Measurements from ENCODE around the gene SCN9A. TPM values are rescaled to one million over a fixed set of nuclear protein-coding genes. Genes with fewer than 3 reads are reported as not detected.

The SCN9A gene
- total RNA-seq, 4 donors from 2014 or later = 0.51 to 3.5 (median 1.3) TPM

DNA sequence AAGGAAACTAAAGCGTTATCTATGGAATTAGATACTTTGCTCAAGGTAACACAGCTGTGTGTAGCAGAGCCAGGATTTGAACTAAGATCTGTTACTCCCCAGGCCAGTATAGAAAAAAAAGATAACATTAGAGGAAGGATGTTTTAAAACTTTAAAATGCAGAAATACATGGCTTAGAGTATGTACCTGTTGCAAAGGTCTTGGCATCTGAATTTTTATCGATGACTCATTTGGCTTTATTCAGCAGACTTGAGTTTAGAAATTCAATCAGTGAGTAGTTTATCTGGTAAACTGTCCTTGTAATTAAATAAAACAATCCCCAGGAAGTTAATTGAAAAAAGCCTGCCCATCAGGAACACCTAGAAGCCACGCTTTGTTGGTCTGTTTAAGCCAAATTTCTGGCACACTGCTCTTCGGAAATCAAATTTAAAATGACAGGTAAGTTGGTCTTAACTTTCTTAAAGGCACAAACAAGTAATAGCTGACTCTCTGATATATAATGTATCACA is 36.9 kb downstream of the SCN9A start:
- DNase-seq (ENCODE audit: low spot score in 2 of 2) = no peak
- no peak overlapping the region for H3K4me3 ChIP-seq (ENCODE audit: low read depth, poor library complexity, severe bottlenecking)
- intact Hi-C loops (cut with DNase I; ENCODE audit: low total_unique reads) = no loop called here
- WGBS, 2 donors = 61 to 64% methylated on average over 4 of the region's 4 CpGs
- no peak for TF ChIP-seq CTCF (IDR thresholded peaks at IDR 0.05)
- TF ChIP-seq POLR2A (IDR thresholded peaks at IDR 0.05) = no peak

- DNase-seq (ENCODE audit: low spot score in 2 of 2) = no peak
- H3K4me3 ChIP-seq (ENCODE audit: low read depth, poor library complexity, severe bottlenecking) = no peak overlapping the region
- intact Hi-C loops (cut with DNase I; ENCODE audit: low total_unique reads) = no loop called here
- WGBS, 2 donors = 69 to 71% methylated on average over 2 of the region's 2 CpGs
- TF ChIP-seq POLR2A (IDR thresholded peaks at IDR 0.05) (no peak), CTCF (IDR thresholded peaks at IDR 0.05) (no peak)
These were observed 37.8 kb downstream of the SCN9A start for GRCh38 chr2:166337932-166338331.

DNA sequence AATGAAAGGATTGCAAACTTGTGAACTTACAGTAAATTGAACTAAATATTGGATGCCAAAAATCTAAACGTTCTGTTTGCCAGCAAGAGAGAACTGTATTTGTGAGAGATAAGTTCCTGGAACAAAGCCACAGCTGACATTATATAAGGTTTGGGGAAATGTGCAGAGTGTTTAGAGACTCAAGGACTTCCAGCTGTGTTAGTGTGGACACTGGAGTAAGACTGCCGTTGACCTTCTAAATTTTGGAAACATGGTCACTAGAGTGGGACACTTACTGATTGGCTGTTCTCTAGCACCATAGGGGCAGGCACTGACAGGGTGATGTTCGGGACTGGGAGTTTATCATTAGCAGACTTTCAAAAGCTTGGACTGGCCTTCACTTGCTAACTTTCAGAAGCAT is 40.5 kb downstream of the SCN9A start:
- intact Hi-C loops (cut with DNase I; ENCODE audit: low total_unique reads) = no loop called here
- TF ChIP-seq CTCF (IDR thresholded peaks at IDR 0.05) = no peak
- no peak for TF ChIP-seq POLR2A (IDR thresholded peaks at IDR 0.05)
- 38 to 41% methylated on average over 3 of the region's 3 CpGs for WGBS, 2 donors
- no peak for DNase-seq (ENCODE audit: low spot score in 2 of 2)
- no peak overlapping the region for H3K4me3 ChIP-seq (ENCODE audit: low read depth, poor library complexity, severe bottlenecking)

GRCh38 chr2:166334805-166335204 is 40.9 kb downstream of the SCN9A start:
- H3K4me3 ChIP-seq (ENCODE audit: low read depth, poor library complexity, severe bottlenecking) = no peak overlapping the region
- no peak for DNase-seq (ENCODE audit: low spot score in 2 of 2)
- intact Hi-C loops (cut with DNase I; ENCODE audit: low total_unique reads) = no loop called here
- TF ChIP-seq CTCF (IDR thresholded peaks at IDR 0.05) (no peak), POLR2A (IDR thresholded peaks at IDR 0.05) (no peak)

DNA sequence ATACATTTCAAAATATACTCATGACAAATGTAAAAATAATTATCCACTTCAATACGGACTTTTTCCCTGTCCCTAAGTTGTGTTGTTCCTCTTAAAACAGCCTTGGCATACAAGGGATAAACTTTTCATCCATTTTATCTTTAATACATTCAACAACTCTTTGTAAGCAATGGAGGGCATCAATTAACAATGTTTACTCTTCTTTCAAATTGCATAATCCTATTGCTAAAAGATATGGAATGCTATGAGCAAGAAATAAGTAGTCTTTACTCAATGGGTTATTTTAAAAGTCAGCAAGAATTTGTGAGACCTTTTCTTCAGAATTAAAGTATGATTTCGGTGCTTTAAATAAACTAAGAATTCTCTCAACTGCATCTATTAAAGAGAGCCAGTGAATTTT is 41.9 kb downstream of the SCN9A start:
- H3K4me3 ChIP-seq (ENCODE audit: low read depth, poor library complexity, severe bottlenecking) = no peak overlapping the region
- TF ChIP-seq POLR2A (IDR thresholded peaks at IDR 0.05) = no peak
- intact Hi-C loops (cut with DNase I; ENCODE audit: low total_unique reads) = no loop called here
- DNase-seq (ENCODE audit: low spot score in 2 of 2) = no peak
- 78 to 82% methylated on average over 2 of the region's 2 CpGs for WGBS, 2 donors

- H3K4me3 ChIP-seq (ENCODE audit: low read depth, poor library complexity, severe bottlenecking) = no peak overlapping the region
- TF ChIP-seq CTCF (IDR thresholded peaks at IDR 0.05) = no peak
- no peak for TF ChIP-seq POLR2A (IDR thresholded peaks at IDR 0.05)
- DNase-seq (ENCODE audit: low spot score in 2 of 2) = no peak
- intact Hi-C loops (cut with DNase I; ENCODE audit: low total_unique reads) = no loop called here
These were observed 43.6 kb downstream of the SCN9A start for GRCh38 chr2:166332106-166332505.

Measured in lower leg skin (tissue), 4 donors.